ENCODE measurements around the gene REG4.

- no peak for TF ChIP-seq CTCF (IDR thresholded peaks at IDR 0.05)
- no peak for TF ChIP-seq POLR2A (IDR thresholded peaks at IDR 0.05)
Observed at GRCh38 chr1:119795261-119796200, 15.7 kb downstream of the REG4 start.
